ENCODE data around the gene LRRC55. TPM values are rescaled to one million over a fixed set of nuclear protein-coding genes. Genes with fewer than 3 reads are reported as not detected.

The LRRC55 gene
- polyA plus RNA-seq, 1 donor (not counting 4 experiments of a cell fraction or from before 2014, with no cell fraction given): not detected

DNA sequence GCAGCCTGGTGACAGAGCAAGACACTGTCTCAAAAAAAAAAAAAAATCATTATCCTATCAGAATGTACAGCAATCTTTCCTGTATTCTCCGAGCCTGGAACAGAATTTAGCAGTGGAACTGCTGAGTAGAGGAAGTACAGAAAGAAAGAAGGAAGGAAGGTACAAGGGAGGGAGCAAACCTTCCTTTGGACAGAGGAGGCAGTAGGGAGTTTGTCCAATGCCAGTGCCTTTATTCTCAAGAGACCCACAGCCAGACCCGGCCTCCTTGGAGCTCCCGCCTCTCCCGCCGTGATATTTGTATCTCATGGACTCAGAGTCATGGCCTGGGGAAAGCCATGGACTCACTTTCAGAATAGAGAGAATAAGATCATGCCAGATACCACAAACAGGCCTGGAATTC is 37.7 kb upstream of the LRRC55 start:
- H3K9ac ChIP-seq (ENCODE audit: control insufficient read depth, extremely low read depth, insufficient read depth, low read length): no peak overlapping the region
- no peak overlapping the region for H3K27ac ChIP-seq (ENCODE audit: control insufficient read depth, insufficient read depth, low read length)
- no peak overlapping the region for H2AFZ ChIP-seq (ENCODE audit: control insufficient read depth, low read length)
- no peaks in the 10 kb centered on the region for H3K79me2 ChIP-seq (ENCODE audit: control insufficient read depth, insufficient read depth, low read length)
- H3K4me1 ChIP-seq (ENCODE audit: control insufficient read depth, extremely low read depth, insufficient read depth, low read length): no peaks in the 10 kb centered on the region
- H3K36me3 ChIP-seq (ENCODE audit: control insufficient read depth in 2 of 2, extremely low read depth in 1 of 2, insufficient read depth in 2 of 2, low read length in 2 of 2): no peaks in the 10 kb centered on the region
- FAIRE-seq (no peak), DNase-seq (ENCODE audit: low read depth, low spot score) (no peak)
- H4K20me1 ChIP-seq (ENCODE audit: control insufficient read depth, extremely low read depth, insufficient read depth, low read length): no peaks in the 10 kb centered on the region
- no peak overlapping the region for H3K4me2 ChIP-seq (ENCODE audit: control insufficient read depth, extremely low read depth, insufficient read depth, low read depth, low read length)
- dilution Hi-C loops (cut with MboI; ENCODE audit: extremely low pct_ligation_motif_present, low sequenced_read_pairs): no loop called here
- TF ChIP-seq, protein P1, sequence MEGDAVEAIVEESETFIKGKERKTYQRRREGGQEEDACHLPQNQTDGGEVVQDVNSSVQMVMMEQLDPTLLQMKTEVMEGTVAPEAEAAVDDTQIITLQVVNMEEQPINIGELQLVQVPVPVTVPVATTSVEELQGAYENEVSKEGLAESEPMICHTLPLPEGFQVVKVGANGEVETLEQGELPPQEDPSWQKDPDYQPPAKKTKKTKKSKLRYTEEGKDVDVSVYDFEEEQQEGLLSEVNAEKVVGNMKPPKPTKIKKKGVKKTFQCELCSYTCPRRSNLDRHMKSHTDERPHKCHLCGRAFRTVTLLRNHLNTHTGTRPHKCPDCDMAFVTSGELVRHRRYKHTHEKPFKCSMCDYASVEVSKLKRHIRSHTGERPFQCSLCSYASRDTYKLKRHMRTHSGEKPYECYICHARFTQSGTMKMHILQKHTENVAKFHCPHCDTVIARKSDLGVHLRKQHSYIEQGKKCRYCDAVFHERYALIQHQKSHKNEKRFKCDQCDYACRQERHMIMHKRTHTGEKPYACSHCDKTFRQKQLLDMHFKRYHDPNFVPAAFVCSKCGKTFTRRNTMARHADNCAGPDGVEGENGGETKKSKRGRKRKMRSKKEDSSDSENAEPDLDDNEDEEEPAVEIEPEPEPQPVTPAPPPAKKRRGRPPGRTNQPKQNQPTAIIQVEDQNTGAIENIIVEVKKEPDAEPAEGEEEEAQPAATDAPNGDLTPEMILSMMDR (optimal IDR thresholded peaks at IDR 0.05 in 1 of 3, IDR thresholded peaks at IDR 0.05 in 1 of 3, conservative IDR thresholded peaks at IDR 0.05 in 1 of 3; ENCODE audit: extremely low read depth in 1 of 3, insufficient read depth in 2 of 3, low read length in 3 of 3): no peak
- no peak for TF ChIP-seq EZH2 (IDR thresholded peaks at IDR 0.05; ENCODE audit: low read length)
- no peak overlapping the region for H3K4me3 ChIP-seq (ENCODE audit: control insufficient read depth in 2 of 3, extremely low read depth in 1 of 3, insufficient read depth in 2 of 3, low read depth in 1 of 3, low read length in 3 of 3)
- peaks cover 2% of the 10 kb centered on the region for H3K27me3 ChIP-seq (ENCODE audit: control insufficient read depth, extremely low read depth, insufficient read depth, low read length)
- H3K9me3 ChIP-seq (ENCODE audit: control insufficient read depth, low read depth, low read length): no peaks in the 10 kb centered on the region
- no peaks in the 10 kb centered on the region for H3K9me1 ChIP-seq (ENCODE audit: control insufficient read depth, extremely low read depth, insufficient read depth, low read length)

DNA sequence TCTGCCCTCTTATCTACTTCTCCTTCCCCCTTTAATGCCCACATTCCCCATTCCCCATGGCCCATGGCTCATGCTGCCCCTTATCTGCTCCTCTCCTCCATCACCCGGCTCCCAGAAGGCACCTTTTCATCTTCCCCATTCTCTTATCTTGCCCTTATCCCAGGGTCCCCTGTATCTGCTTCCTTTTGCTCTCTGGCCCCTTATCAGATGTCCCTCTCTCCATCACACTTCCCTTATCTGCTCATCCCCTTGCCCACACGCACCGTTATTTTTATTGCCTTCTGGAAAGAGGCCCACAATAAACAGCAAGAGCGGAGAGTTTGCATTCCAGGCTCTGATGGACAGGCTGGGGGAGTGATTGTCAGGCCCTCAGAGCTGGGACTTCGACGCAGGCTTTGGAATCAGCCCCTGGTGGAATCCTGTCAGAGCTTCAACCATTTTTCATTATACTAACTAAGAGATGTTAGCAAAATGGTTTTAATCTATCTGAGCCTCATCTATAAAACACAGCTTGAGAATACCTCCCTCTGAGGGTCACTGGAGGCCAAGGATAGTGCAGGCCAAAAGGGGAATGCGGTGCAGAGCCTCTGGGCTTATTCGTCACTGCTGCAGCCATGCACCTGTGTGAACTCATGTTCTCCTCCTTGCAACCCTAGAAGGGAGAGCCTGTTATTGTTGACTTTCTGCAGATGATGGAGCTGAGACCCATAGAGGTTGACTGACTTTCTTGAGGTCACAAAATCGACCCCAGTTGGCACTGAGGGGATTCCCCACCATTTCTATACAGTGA is 37.0 kb upstream of the LRRC55 start:
- no peaks in the 10 kb centered on the region for H3K4me1 ChIP-seq (ENCODE audit: control insufficient read depth, extremely low read depth, insufficient read depth, low read length)
- H3K27me3 ChIP-seq (ENCODE audit: control insufficient read depth, extremely low read depth, insufficient read depth, low read length): peaks cover 2% of the 10 kb centered on the region
- H3K4me2 ChIP-seq (ENCODE audit: control insufficient read depth, extremely low read depth, insufficient read depth, low read depth, low read length): no peak overlapping the region
- dilution Hi-C loops (cut with MboI; ENCODE audit: extremely low pct_ligation_motif_present, low sequenced_read_pairs): no loop called here
- no peak for DNase-seq (ENCODE audit: low read depth, low spot score)
- no peaks in the 10 kb centered on the region for H4K20me1 ChIP-seq (ENCODE audit: control insufficient read depth, extremely low read depth, insufficient read depth, low read length)
- no peak for FAIRE-seq
- H3K79me2 ChIP-seq (ENCODE audit: control insufficient read depth, insufficient read depth, low read length): no peaks in the 10 kb centered on the region
- no peak overlapping the region for H3K9ac ChIP-seq (ENCODE audit: control insufficient read depth, extremely low read depth, insufficient read depth, low read length)
- H3K9me1 ChIP-seq (ENCODE audit: control insufficient read depth, extremely low read depth, insufficient read depth, low read length): no peaks in the 10 kb centered on the region
- no peaks in the 10 kb centered on the region for H3K36me3 ChIP-seq (ENCODE audit: control insufficient read depth in 2 of 2, extremely low read depth in 1 of 2, insufficient read depth in 2 of 2, low read length in 2 of 2)
- H2AFZ ChIP-seq (ENCODE audit: control insufficient read depth, low read length): no peak overlapping the region
- no peak overlapping the region for H3K4me3 ChIP-seq (ENCODE audit: control insufficient read depth in 2 of 3, extremely low read depth in 1 of 3, insufficient read depth in 2 of 3, low read depth in 1 of 3, low read length in 3 of 3)
- H3K9me3 ChIP-seq (ENCODE audit: control insufficient read depth, low read depth, low read length): no peaks in the 10 kb centered on the region
- TF ChIP-seq EZH2 (IDR thresholded peaks at IDR 0.05; ENCODE audit: low read length): no peak
- TF ChIP-seq, protein P1 (optimal IDR thresholded peaks at IDR 0.05 in 1 of 3, IDR thresholded peaks at IDR 0.05 in 1 of 3, conservative IDR thresholded peaks at IDR 0.05 in 1 of 3; ENCODE audit: extremely low read depth in 1 of 3, insufficient read depth in 2 of 3, low read length in 3 of 3): no peak
- H3K27ac ChIP-seq (ENCODE audit: control insufficient read depth, insufficient read depth, low read length): no peak overlapping the region

All from keratinocyte (primary cell).